Measurements from ENCODE around the gene VWF. TPM values are rescaled to one million over a fixed set of nuclear protein-coding genes. Genes with fewer than 3 reads are reported as not detected.

VWF gene
- 1.4 and 4.3 TPM in 2 replicates for total RNA-seq

DNA sequence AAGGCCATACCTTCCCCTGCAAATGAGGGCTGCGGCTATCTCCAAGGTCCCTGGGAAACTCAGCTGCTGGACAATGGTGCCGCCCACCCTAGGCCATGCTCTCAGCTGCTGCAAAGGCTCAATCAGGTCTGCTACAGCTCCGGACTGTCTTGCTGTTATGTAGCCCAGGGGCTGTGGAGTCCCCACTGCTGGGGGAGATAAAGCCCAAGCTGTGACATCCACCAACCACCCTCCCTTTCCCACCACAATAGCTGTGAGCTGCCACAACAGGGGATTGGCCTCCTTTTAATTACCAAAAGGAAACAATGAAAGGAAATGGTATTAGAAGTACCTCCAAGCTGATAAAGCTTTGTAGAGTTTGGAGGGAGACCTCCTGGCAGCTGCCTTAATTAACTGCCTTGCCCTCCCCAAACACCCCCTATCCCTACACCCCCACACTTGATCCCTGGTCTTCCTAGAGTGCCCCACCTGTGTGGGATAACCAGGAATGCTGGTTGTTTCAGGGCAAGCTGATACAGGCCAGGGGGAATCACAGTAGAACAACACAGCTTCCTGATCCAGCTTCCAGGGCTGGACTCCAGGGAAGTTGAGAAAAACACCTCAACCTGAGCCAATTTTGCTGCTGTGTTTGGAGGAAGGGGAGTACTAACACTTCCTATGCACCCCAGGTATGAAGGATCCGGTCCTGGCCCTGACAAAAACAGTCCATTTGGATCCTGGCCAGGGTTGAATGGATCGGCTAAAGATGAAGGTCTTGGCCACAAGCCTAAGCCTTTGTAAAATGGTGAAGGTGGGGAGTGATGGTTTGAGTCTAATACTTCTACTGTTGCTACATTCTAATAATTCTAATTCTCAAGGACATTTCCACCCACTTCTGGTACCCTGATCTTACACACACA lies at the start of gene VWF:
TSS of gene VWF (minus strand) at position 260 of the 899 bp plus-strand sequence. CDS start 1,474 bp downstream, outside the sequence.

DNA sequence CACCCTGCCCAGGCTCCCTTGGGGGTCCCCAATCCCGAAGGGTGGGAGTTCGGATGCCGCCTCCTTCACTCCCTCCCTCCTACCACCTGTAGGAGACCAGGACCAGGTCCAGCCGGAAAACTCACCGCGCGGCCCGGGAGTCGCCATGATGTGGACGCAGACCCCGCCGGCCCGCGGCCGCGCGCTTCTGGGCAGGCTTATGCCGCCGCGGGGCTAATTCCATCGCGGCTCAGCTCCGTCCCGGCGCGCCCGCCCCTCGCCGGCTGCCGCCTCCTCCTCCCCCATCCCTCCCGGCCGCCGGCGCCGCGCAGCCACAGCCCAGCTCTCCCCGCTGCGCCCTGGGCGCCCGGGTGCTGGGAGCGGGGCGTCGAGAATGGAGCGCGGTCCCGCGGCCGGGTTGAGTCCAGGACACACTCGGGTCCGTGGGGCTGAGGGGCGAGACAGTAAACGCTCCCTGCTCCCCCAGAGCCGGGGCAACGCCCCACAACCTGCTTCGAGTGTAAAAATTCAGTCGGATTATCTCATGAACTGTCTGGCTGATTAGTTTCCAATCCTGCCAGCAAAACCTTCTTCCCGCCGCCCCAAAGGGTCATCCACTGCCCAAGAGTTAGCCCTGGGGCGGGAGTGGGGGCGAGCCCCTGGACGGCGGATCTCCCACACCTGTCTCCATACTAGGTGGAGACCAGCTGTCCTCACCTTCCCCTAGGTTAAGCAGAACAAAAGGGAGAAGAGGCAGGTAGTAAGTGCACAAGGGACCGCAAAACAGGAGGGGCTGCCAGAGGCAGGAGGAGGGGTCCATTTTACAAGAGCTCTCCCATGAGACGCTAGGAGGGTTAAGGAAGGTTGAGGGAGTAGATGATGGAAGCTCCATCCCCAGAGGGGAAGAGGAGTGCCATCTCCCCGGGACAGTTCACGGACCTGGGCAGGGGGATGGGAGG lies 179.1 kb downstream of the VWF start, which contains the start of gene ANO2:
TSS of gene ANO2 (minus strand) at position 189 of the 938 bp plus-strand sequence. CDS start at position 147, 42 bp downstream.

Other genes starting within 250 kb of the VWF start
- gene ANO2, start 179.4 kb downstream of the VWF start, total RNA-seq: under 0.01 TPM in 1 of 2 replicates, not detected in the other
- 37.0 and 144 TPM in 2 replicates for gene CD9, start 75.7 kb upstream of the VWF start, total RNA-seq
- 0.26 and 0.32 TPM in 2 replicates for gene PLEKHG6, start 186.0 kb upstream of the VWF start, total RNA-seq
- gene TNFRSF1A, start 217.4 kb upstream of the VWF start, total RNA-seq: 241 and 342 TPM in 2 replicates